ENCODE results near the gene HSPBP1.

The HSPBP1 gene

DNA sequence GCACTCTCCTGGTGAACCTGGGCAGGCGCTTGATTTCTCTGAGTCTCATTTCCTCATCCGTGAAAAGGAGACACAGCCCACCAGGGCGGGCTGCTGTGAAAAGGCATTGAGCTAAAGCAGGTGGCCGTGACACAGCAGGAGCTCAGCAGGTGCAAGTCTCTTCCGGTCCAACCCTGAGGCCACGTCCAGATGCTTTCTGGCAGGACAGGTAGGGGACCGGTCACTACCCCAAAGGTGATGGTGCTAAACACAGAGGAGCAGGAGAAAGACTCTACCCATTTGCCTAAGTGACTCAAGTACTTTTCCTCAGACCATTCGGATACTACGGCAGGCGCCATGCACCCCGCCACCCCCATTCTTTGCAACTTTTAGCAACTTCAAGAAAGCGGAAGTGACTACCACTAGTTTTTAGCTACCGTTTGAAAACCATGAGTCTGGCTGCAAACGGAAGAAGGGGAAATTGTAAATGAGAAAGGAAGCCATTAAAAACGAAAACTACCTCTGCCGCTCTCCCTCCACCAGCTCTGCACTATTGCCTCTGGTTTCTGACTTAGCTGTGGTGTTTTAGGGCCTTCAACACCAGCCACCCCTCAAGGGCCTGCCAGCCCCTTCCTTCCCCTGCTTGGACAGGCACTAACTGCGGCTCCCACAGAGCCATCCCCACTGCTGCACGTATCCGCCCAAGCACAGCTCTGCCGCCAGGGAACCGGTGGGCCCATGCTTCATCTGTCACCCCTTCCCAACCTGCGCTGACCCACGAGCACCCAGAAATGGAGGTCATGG, 25.9 kb downstream of the HSPBP1 start:
- DNase-seq: peak; percentile 79

DNA sequence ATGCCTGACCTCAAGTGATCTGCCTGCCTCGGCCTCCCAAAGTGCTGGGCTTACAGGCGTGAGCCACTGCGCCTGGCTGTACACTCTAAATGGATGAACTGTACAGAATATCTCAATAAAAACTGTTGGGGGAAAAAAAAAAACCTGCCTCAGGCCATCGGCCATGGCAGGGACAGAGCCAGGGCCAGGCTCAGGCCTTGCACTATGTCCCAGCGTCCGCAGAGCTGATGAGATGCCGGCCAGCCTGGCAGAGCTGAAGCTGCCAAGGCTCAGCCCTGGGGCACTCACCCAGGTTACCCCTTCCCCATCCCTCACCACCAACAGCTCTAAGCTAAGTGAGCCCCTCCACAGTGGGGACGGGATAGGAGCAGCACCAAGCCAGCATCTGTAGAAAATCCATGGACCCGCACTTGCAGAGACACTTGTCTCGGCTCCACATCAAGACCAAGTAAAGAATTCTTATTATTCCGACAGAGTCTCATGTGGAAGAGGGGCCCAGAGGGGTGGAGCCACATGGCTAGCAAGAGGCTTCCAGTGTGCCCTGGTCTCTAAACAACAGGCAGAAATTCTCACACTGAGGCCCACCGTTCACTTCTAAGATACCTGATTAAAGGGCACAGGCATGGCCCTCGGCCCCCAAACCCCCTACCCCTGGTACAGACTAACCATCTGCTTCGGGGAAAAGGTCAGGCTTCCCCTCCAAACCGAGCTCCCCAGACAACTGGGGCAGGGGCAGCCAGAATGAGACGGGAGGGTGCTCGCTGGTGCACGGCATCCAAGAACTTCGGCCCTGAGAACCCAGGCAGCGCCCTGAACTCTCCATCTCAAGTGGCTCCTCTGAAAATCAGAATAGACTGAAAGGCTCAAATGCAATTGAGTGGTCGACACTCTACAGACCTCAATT, 26.9 kb downstream of the HSPBP1 start:
- no peak for DNase-seq

DNA sequence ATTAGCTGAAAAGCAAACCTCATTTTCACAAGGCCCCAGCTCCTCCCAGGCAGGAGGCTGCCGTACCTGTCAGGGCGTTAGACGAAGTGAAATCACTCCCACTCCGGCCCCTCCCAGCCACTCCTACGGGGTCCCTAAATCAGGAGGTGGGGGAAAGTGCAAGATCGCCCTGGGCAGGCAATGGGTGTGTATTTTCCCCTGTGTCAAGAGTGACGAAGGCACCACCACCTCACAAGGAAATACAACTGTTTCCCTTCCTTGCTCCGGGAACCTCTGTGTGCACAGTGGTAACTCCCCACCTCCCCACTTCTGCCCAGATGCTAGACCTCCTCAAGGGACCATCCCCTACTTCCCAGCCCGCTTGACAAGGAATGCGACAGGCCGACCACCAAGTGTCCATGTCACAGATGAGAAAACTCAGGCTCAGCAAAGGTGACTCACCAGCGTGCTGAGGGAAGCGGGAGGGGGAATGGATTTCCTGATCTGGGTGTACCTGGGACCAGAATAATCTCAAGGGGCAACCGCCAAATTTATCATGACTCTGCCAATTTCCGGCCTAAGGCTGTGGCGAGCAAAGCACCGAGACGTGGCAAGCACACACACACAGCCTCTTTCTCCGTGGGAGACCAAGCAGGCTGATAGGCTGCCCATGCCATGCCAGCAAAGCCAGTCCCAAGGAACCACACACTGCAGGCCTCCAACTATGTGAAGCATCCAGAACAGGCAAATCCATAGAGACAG, 28.4 kb downstream of the HSPBP1 start:
- DNase-seq: peak; percentile 34

DNA sequence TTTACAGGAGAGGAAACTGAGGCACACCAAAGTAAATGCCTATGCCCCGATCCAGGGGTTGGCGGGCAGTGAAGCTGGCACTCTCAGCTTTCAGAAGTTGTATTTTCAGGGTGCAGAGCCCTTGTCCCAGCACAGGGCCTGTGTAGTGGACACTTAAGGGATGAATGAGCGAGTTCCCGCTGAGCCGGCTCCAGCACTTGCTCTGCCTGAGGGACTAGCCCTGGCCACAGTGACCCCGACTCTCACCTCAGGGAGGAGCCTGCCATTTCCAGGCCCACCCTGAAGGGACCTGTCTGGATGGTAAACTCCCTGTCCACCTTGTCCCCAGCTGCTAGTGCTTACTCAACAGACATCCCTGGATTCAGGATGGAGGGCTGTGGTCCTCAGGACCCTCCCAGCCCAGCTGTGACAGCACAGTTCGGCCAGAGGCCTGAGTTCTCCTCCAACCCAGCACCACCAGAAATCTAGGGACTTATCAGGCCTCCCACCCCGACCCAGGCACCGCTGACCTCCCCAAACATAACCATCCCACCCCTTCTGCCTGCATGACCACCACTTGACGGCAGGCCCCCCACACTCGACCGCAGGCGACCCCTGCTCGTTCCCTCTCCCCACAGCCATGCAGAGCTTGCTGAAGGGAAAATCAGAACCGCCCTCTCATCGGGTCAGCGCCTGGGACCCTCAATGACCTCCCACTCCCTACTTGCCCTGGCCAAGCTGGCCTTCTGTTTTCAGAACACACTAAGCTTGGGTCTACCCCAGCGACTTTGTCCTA, 29.5 kb downstream of the HSPBP1 start:
- DNase-seq: no peak

DNA sequence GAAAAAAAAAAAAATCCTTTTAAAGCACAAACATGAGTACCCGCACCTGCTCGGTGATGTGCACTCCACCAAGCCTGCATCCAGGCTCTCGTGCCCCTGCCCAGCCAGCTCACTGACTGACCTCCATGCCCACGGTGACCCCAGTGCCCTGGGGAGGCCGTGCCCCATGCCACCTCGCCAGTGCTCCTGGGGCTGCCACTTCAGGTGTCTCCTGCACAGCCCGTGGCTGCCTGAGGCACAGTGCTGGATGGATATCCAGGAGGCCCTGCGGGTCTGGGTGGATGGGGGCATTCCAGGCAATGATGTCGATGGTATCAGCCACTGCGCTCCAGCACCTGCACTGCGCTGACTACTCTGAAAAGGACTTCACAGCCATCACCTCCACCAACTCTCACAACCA, 30.1 kb downstream of the HSPBP1 start:
- DNase-seq: no peak

DNA sequence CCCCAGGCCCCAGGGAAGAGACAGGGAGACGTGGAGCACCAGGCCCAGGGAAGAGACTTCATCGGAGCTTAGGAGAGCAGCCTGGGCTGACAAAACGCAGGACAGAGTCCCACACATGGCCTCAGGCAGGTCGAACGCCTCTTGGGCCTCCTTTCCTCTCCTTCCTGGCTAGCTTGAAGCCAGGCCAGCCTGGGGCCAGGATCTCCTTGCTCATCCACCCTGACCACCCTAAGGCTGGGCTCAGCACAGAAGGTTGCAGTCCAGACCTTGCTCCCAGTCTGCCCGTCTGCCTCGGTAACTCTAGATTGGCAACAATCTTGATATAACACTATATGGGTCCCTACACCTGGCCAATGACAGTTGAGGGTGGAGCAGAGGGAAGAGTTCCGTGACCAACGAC, 31.2 kb downstream of the HSPBP1 start:
- no peak for DNase-seq

DNA sequence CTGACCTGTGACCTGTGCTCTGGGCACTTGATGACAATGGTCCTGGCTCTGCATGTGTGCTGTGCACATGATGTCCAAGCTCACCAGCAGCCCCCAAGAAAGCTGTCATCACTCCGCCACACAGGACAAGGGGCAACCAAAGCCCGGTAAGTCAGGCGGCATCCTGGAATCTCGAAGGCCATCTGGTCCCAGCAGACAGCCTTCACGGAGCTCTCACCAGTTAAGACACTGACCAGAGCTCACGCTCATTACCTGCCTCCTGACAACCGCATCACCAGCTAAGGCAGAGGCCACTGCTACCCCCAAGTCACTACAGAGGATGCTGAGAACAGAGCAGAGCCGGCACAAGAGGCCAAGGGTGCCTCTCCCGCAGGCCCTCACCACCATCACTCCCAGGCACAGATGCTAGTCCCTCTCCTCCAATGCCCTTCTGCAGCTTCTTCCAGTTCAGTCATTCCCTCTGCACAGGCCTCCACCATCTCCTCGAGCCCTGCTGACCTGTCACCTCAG, 31.7 kb downstream of the HSPBP1 start:
- no peak for DNase-seq

DNA sequence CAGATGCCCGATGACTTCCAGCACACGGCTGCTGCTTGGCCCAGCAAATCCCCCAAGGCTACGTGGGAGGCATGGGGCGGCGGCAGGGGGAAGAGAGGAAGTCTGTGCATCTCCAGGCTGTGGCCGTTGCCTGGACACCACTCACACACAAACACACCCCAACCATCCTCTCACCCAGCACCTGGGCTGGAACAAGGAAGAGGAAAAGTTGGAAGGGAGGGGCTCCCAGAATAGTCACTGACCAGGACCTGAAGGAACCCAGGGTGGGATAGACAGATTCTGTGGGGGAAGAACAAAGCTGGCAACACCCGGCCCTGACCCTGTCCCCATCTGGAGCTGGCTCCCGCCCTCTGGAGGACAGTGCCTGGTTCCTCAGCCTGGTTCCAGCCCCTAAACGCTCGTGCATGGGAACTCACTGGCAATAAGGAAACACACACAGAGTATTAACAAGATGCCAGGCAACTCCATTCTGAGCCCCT, 32.2 kb downstream of the HSPBP1 start:
- DNase-seq: no peak

DNA sequence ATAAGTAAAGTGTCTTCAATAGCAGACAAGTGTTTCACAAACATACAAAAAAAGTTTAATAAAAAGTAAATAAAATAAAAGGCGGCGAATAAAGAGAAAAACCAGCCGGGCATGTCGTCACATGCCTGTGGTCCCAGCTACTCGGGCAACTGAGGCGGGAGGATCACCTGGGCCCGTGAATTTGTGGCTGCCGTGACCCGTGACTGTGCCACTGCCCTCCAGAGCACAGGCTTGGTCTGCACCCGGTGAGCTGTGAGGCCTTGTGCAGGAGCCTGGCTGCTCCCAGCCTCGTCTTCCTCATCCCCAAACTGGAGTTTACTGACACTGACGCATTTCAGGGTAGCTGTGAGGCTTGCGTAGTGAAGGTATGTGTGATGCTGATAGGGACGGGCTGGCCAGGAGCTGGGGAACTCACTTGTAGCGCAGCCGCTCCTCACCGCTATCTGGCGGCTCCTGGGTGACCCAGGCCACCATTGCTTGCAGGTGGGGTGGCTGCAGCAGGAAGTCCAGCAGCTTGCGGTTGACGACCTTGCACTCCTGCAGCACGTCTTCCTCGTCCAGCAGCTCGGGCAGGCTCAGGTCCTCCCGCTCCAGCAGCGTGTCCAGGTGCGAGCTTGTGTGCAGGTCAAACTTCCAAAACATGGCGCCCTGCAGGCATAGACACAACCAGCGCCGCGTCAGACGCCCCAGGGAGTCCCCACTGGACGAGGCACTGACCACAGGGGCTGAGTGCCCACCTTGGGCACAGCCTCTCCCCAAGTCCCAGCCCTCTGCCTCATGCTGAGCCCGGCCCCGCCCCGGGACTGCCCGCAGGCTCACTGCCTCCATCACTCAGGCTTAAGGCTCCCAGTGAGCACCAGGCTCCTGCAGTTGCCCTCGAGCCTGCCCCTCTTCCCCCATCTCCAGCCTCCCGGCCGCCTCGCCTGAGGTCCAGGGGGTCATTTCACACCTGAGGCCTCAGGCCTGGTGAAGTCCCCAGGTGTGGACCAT, 33.2 kb downstream of the HSPBP1 start:
- no peak for DNase-seq

DNA sequence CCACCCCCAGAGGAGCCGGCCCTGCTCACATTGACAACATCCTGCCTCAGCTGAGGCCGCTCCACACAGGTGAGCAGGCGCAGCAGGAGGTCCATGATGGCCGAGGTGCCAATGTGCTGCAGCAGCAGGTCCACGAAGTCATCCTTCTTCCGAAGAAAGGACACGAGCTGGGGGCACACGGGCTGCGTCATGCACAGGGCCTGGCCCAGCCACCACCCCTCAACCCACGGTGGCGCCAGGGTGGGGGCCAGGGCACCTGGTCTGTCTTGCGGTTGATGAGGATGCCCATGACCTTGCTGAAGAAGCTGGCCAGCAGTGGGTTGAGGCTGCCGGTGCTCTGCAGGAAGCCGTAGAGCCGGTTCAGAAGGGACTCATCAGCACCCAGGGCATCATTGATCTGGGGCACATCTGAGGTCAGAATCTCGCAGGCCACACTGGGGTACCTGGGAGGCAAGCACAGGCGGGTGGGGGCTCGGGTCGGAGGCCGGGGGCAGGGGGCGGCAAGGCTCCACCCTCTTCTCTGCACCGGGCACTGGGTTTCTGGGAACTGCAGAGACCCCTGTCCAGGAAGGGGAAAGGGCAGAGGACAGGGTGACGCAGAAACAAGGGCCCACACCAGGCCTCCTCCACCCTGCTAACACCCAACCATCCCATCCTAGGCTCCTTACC, 34.5 kb downstream of the HSPBP1 start:
- DNase-seq: no peak

DNA sequence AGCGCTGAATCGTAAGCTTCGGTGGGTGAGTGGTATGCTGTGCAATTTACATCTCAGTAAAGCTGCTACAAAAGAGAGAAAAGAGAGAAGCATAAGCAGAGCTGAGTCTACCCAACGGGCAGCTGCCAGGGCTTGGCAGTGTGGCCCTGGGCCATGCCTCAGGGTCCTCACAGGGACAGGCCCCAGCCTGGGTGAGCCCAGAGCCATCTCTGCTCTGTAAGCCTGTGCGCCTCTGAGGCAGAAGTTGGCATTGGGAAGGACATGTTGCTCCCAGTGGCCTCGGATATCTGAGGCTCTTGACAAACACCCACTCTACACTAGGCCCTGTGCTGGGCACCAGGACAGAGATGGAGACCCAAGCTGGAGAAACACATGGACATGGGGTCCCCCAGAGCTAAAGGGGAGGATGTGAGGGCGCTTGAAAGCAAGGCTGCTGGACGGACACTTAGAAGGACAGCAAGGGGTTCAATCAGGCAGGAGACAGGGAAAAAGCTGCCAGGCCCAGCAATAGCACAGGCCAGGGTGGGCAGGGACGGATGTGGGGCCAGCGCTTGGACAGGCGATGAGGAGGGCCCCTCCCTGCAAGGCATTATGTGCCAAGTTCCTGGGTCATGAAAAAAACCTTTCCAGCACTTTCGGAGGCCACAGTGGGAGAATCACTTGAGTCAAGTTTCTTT, 35.8 kb downstream of the HSPBP1 start:
- DNase-seq: no peak

DNA sequence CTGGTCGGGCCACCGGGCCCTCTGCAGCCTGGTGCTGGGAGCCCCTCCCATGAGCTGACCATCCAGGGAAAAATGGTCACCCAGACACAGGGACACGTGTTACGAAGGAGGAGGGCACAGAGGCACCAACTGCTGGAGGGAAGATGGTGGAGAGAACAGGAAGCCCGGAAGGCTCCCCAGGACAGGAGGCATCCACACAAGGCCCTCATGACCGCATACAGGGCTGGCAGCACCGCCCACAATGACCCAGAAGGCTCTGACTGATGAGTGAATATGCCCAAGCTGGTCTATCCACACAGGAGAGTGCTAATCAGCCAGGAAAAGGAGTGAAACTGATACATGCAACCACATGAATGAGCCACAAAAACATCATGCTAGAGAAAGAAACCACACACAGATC, 37.4 kb downstream of the HSPBP1 start:
- no peak for DNase-seq

DNA sequence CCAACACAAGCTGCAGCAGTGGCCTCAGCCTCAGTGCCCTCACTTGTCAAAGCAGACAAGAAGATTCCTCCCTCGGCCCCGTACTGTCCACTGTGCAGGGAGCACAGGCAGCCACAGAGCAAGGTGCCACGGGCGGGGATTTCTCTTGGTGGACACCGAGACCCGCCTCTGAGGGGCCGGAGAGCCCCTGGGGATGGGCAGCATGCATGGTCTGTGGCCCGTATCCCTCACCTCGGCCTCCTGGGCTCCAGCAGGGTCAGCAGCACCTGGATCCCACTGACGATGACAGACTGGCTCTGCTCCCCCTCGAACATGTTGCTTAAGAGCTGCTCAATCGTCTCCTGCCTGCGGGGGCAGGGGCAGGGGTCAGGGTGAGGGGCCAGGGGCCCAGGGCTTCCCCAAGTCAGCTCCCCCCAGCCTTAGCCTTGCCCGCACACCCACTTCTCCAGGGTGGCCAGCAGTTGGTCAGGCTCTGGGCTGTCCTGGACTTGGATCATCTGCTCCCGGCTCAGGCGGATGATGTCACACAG, 37.9 kb downstream of the HSPBP1 start:
- DNase-seq: no peak

DNA sequence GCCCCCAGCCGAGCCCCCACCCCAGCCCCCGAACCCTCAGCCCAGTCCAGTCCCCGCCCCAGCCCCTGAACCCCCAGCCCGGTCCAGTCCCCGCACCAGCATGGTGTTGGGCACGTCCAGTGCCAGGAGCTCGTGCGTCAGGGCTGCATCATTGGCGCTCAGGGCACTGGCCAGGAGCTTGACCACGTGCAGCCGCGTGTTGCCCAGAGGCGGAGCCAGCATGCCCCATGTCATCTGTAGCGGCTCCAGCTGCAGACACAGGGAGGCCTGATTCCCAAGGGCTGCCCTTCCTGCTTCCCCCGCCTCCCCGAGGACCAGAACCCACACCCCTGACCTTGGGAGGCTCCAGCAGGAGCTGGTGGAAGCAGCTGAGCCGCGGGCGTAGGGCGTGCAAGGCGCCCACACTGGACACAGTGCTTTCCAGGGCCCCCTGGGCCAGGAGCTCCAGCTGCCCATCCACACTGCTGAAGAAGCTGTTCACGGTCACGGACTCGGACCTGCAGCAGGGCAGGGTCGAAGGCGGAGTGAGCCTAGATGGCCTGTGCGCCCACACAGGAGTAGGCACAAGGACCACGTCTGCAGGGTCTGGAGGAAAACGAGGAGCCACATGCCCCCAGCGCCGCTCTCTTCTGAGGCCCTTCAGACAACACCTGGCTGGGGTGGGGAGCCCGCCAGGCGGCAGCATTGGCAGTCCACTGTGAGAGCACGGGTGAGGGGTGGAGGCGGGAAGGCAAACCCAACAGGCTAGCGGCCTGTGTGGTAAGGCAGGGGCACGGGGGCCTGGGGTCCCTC, 38.6 kb downstream of the HSPBP1 start:
- DNase-seq: no peak

DNA sequence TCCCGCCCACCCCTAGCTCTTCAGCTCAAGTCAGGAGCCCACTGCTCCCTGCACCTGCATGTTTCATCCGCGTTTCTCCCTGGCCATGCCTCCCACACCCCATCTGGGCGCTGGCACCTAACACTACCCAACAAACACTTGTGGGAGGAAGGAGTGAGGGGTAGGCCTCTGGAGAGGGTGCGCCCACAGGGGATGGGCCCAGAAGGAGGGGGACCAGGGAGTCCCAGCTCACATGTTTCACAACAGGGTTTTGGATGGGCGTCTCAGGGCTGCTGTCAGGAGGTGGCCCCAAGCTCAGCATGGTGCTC, 39.2 kb downstream of the HSPBP1 start:
- DNase-seq: no peak

DNA sequence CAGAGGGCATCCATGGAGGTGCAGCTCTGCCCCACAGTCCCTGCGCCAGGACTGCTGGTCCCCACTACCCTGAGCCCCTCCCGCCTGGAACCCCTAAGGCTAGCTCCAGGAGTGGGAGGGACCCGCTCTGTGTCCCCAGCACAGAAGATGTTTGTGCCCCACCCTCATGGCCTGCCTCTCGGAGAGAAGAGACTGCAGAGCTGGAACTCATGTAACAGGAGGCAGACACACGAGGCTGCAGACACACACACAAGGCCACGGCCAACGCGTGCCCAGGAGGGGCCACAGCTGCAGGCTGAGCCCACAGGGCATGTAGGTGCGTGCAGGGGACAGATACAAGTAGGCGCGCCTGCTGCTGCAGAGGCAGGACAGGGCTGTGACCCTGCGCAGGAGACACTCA, 40.9 kb downstream of the HSPBP1 start:
- DNase-seq: no peak

DNA sequence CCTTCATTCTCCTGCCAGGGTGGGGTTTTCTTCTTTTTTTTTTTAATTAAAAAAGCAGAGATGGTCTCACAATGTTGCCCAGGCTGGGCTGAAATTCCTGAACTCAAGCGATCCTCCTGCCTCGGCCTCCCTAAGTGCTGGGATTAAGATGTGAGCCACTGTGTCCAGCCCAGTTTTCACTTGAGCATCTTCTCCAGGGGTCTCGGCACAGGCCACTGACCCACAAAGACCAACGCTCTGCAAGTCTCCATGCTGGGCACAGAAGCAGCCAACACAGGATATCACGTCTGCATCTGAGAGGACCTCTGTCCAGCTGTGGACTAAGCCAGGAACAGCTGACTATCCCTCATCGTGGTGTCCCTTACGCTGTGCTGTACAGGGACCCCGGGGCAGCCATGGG, 41.9 kb downstream of the HSPBP1 start:
- DNase-seq: no peak

DNA sequence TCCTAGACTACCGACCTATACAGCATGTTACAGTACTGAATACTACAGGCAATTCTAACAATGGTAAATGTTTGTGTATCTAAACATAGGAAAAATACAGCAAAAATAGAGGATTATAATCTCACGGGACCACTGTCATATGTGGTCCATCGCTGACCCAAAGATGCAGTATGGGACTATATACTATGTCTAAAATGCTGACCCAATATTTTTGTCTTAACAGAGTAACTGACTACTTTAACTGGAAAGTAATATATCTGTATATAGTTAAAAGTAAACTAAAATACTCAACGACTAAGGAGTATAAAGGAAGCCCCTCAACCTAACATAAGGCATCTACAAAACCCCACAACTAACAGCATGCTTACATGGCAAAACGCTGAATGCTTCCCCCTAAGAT, 46.9 kb downstream of the HSPBP1 start:
- no peak for DNase-seq

DNA sequence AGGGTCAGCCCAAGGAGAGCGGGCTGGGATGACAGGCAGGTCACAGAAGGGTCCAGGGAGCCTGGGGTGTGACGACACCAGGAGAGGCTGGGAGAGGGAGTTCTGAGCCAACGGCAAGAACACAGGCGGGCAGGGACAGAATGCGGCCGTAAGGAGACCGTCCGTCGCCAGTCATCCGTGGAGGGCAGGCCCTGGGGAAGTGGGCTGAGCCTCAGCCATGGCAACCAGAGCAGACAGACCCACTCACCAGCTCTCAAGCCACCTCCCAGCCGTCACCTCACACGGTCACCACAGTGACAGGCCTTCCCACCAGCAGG, 47.7 kb downstream of the HSPBP1 start:
- no peak for DNase-seq

All from central memory CD4-positive, alpha-beta T cell (primary cell).